ENCODE results near the gene GID8.

GRCh38 chr20:62916703-62917476 lies 21.1 kb upstream of the GID8 start:
- TF ChIP-seq, protein P1, sequence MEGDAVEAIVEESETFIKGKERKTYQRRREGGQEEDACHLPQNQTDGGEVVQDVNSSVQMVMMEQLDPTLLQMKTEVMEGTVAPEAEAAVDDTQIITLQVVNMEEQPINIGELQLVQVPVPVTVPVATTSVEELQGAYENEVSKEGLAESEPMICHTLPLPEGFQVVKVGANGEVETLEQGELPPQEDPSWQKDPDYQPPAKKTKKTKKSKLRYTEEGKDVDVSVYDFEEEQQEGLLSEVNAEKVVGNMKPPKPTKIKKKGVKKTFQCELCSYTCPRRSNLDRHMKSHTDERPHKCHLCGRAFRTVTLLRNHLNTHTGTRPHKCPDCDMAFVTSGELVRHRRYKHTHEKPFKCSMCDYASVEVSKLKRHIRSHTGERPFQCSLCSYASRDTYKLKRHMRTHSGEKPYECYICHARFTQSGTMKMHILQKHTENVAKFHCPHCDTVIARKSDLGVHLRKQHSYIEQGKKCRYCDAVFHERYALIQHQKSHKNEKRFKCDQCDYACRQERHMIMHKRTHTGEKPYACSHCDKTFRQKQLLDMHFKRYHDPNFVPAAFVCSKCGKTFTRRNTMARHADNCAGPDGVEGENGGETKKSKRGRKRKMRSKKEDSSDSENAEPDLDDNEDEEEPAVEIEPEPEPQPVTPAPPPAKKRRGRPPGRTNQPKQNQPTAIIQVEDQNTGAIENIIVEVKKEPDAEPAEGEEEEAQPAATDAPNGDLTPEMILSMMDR (IDR thresholded peaks at IDR 0.05): no peak
- no peak for TF ChIP-seq POLR2A (IDR thresholded peaks at IDR 0.05)
